ENCODE measurements around the gene PPP1R9A. TPM values are rescaled to one million over a fixed set of nuclear protein-coding genes. Genes with fewer than 3 reads are reported as not detected.

Gene PPP1R9A
- total RNA-seq, 1 experiment from 2014 or later, result 0.52 TPM

DNA sequence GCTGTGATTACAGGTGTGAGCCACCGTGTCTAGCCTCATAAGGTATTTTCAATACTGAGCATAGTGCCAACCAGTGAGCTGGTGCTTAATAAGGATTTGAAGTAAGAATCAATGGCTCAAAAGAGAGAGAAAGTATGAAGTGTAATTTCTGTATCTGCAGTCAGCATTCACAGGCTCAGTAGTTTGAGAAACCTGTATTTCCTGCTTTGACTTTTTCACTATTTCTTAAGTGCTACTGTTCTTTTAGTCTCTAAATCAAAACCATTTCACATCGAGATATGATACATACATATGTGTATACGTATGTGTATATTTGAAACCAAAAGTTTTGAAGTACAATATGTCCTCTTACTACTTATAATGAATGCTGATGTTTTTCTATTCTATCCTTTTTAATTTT lies 189.9 kb downstream of the PPP1R9A start:
- no peak for DNase-seq (ENCODE audit: low spot score)

- no peak for DNase-seq (ENCODE audit: low spot score)
These were observed 190.5 kb downstream of the PPP1R9A start for GRCh38 chr7:95097851-95098250.

- DNase-seq (ENCODE audit: low spot score), result no peak
These were observed 191.7 kb downstream of the PPP1R9A start for GRCh38 chr7:95099106-95099505.

DNA sequence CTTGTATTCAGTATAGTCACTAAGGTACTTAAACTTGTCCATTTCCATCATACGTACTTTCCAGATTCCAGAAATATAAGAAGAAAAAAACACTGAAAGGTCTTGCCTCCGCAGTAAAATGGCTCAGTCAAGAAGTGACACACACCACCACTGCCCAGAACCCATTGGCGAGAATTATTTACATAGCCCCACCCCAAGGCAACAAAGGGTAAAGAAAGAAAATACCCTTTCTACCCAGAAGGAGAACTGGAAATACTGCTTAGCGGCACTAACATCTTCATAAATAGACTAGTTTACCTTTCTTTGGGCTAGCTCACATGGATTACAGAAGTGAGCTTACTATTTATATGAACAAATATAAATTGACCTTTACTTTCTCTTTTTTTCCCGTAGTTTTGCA lies 194.0 kb downstream of the PPP1R9A start:
- DNase-seq (ENCODE audit: low spot score), result no peak

GRCh38 chr7:95102662-95103061 lies 195.3 kb downstream of the PPP1R9A start:
- DNase-seq (ENCODE audit: low spot score), result peak; percentile 41

DNA sequence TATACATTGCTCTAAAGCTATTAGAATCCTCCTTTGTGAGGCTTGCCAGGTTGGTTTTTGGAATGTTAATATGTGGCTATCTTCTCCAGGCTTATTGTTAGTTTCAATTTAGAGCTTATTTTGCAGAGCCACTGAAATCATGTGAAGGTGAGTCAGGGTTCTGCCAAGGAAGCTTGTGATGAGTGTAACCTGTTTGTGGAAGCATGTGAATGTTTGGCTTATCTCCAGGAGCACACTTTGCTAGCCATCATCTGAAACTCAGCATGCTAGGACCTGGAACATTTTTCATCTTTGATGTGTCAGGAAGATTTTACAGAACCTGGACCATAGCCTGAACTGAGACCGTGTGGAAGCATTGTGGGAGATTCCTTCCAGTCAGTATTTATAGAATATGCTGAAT lies 197.3 kb downstream of the PPP1R9A start:
- peak; percentile 60 for DNase-seq (ENCODE audit: low spot score)

DNA sequence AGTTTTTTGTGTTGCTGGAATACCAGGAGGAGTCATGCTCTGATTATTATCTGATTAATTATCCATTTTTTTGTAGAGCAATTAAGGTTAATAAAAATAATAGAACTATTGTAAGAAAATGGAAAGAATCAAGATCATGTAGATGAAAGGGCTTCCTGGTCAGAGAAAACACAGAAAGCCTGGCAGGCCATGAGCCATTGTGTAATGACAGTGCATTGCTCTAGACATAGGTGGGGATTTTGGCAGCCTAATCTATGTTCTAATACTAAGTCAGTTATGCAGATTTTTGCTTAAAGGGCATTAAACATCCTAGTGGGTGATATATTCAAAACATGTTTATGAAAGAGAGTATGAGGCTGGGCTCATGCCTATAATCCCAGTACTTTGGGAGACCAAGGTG lies 198.2 kb downstream of the PPP1R9A start:
- DNase-seq (ENCODE audit: low spot score), result no peak

DNA sequence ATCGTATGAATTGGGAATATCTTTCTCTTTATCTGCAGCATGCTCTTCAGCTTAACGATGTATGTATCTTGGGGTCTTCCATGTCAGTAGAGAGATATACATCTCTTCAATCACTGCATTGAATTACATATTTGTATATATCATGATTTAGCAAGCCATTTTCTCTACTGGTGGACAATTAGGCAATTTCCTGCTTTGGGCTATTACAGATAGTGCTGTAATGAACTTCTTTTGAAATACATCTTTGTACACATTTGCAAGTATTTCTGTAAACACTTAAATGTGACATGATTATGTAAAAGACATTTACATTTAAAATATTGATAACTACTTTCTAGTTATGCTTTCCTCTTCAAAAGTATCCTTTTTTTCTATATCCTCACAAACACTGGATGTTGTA lies 199.0 kb downstream of the PPP1R9A start:
- DNase-seq (ENCODE audit: low spot score), result no peak

DNA sequence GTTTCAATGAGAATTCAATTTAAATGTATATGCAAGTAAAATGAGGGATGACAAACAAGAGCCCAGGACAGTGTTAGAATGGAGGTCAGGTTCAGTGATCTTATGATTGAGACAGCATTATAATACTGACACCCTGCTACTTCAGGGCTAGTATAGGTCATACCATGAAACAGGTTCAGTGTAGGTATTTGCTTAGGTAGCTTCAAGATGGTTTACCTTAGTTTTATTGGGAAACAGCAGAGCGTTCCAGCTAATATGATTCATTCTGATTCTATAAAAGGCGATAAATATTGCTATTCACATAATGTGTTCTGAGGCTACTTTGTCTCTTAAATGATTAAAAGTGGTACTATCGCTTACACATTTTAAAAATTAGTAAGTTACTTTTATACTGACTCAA lies 203.3 kb downstream of the PPP1R9A start:
- no peak for DNase-seq (ENCODE audit: low spot score)

DNA sequence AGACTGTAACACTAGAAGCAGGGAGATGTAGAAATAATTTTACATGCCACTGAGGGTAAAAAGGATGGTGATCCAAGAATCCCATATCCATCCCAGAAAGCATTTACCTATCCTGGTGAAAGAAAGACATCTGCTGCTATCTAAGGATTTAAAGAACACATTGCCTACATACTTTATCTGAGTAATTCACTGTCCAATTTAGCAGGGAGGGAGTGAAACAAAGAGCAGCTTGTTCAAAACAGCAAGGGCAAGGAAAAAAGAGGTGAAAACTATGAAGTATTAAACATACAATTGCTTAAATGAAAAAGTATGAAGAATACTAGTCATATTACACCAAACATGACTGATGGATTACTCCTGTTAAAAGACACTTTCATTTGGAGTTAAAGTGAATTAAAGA lies 206.2 kb downstream of the PPP1R9A start:
- DNase-seq (ENCODE audit: low spot score), result no peak

DNA sequence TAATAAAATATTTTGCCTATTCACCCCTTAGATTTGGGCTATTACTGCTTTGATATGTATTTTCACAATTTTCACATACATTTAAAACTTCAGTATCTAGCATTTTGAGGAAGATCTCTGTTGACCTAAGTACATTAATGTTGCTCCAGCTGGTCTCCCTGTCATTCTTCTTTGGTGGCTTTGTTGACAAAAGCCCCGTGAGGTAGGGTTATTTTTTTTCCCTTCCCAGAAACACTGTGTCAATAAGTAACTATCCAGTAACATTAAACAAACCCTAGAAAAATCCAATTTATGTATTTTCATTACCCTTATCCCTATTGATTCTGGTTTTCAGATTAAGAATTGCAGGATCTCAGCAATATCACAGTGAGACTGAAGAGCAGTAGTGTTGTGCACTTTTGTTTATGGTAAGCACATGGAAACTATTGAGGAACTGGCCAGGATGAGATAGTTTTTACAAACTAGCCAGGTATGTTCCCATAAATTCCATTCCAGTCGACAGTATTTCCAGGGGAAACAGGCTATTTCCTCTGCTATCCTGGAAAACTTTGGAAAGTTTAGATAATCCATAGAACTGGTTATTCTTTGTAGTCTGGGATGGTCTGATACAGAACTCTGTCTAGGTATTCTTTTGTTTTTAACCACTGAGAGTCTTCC lies 218.8 kb downstream of the PPP1R9A start:
- no peak for DNase-seq (ENCODE audit: low spot score)

DNA sequence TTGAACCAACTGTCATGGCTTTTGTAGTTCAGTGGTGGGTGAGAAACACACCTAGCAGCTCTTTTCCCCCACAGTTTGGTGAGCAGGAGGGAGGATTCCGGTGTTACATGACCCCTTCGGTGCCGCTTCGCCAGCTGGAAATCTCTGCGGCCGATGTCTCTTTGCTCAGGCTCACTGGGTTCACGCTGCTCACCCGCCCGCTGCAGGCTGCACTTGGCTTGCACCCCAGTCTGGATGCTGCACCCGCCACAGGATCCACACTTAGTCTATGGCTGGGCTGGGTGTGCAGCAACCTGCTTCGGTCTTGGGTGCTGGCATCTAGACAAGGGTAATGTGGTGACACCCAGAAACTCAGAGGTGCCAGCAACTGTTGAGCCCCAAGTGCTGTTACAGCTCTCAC lies 225.1 kb downstream of the PPP1R9A start:
- DNase-seq (ENCODE audit: low spot score), result no peak

GRCh38 chr7:95139922-95140321 lies 232.5 kb downstream of the PPP1R9A start:
- DNase-seq (ENCODE audit: low spot score), result no peak

GRCh38 chr7:95141755-95142154 lies 234.4 kb downstream of the PPP1R9A start:
- no peak for DNase-seq (ENCODE audit: low spot score)

GRCh38 chr7:95144256-95144655 lies 236.9 kb downstream of the PPP1R9A start:
- DNase-seq (ENCODE audit: low spot score), result no peak

DNA sequence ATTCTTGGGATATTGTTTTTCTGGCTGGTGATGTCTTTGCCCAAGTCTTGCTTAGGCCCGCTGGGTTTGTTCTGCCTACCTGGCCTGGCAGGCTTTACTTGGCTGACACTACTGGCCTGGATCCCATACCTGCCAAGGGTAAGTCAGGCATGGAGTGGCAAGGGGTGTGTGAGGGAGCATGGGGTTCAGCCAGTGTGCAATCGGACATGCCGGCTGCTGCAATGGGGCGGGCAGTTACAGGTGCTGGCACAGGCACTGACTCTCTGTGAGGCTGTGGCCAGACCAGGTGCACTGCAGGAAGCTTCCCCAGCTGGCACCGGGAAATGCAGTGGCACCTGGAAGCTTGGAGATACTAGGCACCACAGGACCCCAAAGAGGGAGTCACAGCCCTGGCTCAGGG lies 248.6 kb downstream of the PPP1R9A start:
- no peak for DNase-seq (ENCODE audit: low spot score)

DNA sequence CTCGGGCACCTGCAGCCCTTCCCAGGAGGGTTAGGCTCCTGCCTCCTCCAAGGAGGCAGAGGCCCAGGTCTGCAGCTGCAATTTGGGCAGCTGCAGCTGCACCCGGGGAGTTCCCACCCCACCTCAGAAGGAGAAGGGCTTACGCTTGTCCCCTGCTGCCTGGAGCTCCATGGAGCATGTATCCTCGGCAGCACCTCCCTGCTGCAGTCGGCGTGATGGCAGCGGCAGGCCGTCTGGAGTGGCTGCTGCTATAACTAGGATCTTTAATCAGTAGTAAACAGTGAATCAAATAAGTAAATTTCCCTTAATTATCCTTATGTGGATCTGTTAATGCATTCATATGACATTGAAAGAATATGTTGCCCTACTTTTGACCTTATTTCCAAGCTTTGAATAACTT lies 250.0 kb downstream of the PPP1R9A start:
- DNase-seq (ENCODE audit: low spot score), result no peak

DNA sequence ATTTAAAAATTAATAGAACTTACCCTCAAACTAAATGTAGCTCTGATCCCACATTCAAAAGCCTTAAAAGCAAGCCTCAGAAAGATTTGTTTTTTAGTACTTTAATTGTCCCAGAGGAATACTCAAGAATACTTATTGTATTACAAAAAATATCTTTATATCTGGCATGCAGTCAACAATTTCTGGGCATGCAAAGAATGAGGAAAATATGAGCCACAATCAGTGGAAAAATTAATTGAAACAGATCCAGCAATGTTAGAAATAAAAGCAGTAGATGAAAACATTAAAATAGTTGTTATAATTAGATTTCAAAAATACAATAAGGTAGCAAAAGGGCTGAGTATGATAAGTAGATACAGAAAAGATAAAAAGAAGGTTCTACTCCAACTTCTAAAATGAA lies 262.3 kb downstream of the PPP1R9A start:
- DNase-seq (ENCODE audit: low spot score), result no peak

GRCh38 chr7:95172420-95172819 lies 265.0 kb downstream of the PPP1R9A start:
- no peak for DNase-seq (ENCODE audit: low spot score)

- DNase-seq (ENCODE audit: low spot score), result peak; percentile 32
These were observed 283.1 kb downstream of the PPP1R9A start for GRCh38 chr7:95190515-95190914.

GRCh38 chr7:95191795-95192194 lies 284.4 kb downstream of the PPP1R9A start:
- DNase-seq (ENCODE audit: low spot score), result no peak

- DNase-seq (ENCODE audit: low spot score), result no peak
These were observed 291.5 kb downstream of the PPP1R9A start for GRCh38 chr7:95198863-95199262.

GRCh38 chr7:95199779-95200558 lies 292.6 kb downstream of the PPP1R9A start:
- peak; percentile 69 for DNase-seq (ENCODE audit: low spot score)

- no peak for DNase-seq (ENCODE audit: low spot score)
These were observed 293.3 kb downstream of the PPP1R9A start for GRCh38 chr7:95200741-95201140.

Data from H4 (cell line).